Nephron (organoid): Measurements from ENCODE around the gene SESN1.
A peak's percentile ranks its signal among the peaks of the same experiment; 100 is the strongest.

Experiments used
- H3K27ac Mint-ChIP-seq, 3 experiments: 2 replicates each; pipeline ENCODE4 v1.8.0; 2020; ENCODE audit warnings: mixed read lengths in 3 of 3, mild to moderate bottlenecking in 2 of 3, moderate library complexity in 1 of 3
- H3K27me3 Mint-ChIP-seq: 2 replicates; pipeline ENCODE4 v1.8.0; 2021; ENCODE audit warnings: low read depth, mild to moderate bottlenecking, moderate library complexity, mixed read lengths
- H3K36me3 Mint-ChIP-seq: 2 replicates; pipeline ENCODE4 v1.8.0; 2020; ENCODE audit warnings: low read depth, mixed read lengths
- H3K4me1 Mint-ChIP-seq: 2 replicates; pipeline ENCODE4 v1.8.0; 2020; ENCODE audit warnings: mixed read lengths
- H3K4me3 Mint-ChIP-seq, 3 experiments: 2 replicates each; pipeline ENCODE4 v1.8.0; 2020; ENCODE audit warnings: mild to moderate bottlenecking in 3 of 3, mixed read lengths in 3 of 3, moderate library complexity in 2 of 3
- H3K9me3 Mint-ChIP-seq: 2 replicates; pipeline ENCODE4 v1.8.0; 2020; ENCODE audit warnings: mixed read lengths
- CTCF ChIP-seq, 3 experiments: fragments of 200-600 bp; sonication (generic); IDR thresholded peaks; one replicate each; pipeline ENCODE4 v1.5.0; 2021; ENCODE audit warnings: antibody characterized with exemption in 3 of 3; ENCODE audit not compliant: unreplicated experiment in 3 of 3

SESN1 gene

GRCh38 chr6:109009962-109010704 lies 84.5 kb downstream of the SESN1 start:
- Mint-ChIP-seq H3K36me3 (no peaks in the 10 kb centered on the region), H3K4me1 (peaks cover 12% of the 10 kb centered on the region), H3K4me3 (peak overlapping the region; percentile 87 to 93 (median 91)), H3K27ac (peak overlapping the region; percentile 62 to 73 (median 67)), H3K27me3 (peaks cover 3% of the 10 kb centered on the region), H3K9me3 (no peaks in the 10 kb centered on the region)
- TF ChIP-seq CTCF (IDR thresholded peaks at IDR 0.05; ENCODE audit: unreplicated experiment in 3 of 3): no peak

- Mint-ChIP-seq H3K4me1 (peaks cover 12% of the 10 kb centered on the region), H3K27me3 (peaks cover 3% of the 10 kb centered on the region), H3K27ac (peak overlapping the region; percentile 62 to 73 (median 67)), H3K36me3 (no peaks in the 10 kb centered on the region), H3K9me3 (no peaks in the 10 kb centered on the region), H3K4me3 (peak overlapping the region; percentile 87 to 93 (median 91))
- peak in 2 of 3 experiments; percentile 18 to 20 for TF ChIP-seq CTCF (IDR thresholded peaks at IDR 0.05; ENCODE audit: unreplicated experiment in 3 of 3)
Observed at GRCh38 chr6:109009236-109009961, 85.2 kb downstream of the SESN1 start.

GRCh38 chr6:109008537-109009235 lies 86.0 kb downstream of the SESN1 start:
- H3K4me1 Mint-ChIP-seq: peaks cover 12% of the 10 kb centered on the region
- no peak for TF ChIP-seq CTCF (IDR thresholded peaks at IDR 0.05; ENCODE audit: unreplicated experiment in 3 of 3)
- peak overlapping the region; percentile 30 to 83 (median 56) for H3K27ac Mint-ChIP-seq
- H3K4me3 Mint-ChIP-seq: peak overlapping the region; percentile 82 to 90 (median 90)
- no peaks in the 10 kb centered on the region for H3K9me3 Mint-ChIP-seq
- H3K27me3 Mint-ChIP-seq: peaks cover 3% of the 10 kb centered on the region
- no peaks in the 10 kb centered on the region for H3K36me3 Mint-ChIP-seq

- H3K27me3 Mint-ChIP-seq: peaks cover 3% of the 10 kb centered on the region
- H3K9me3 Mint-ChIP-seq: no peaks in the 10 kb centered on the region
- no peak overlapping the region for H3K27ac Mint-ChIP-seq
- peaks cover 12% of the 10 kb centered on the region for H3K4me1 Mint-ChIP-seq
- H3K36me3 Mint-ChIP-seq: no peaks in the 10 kb centered on the region
- H3K4me3 Mint-ChIP-seq: peak overlapping the region; percentile 71 to 90 (median 82)
- TF ChIP-seq CTCF (IDR thresholded peaks at IDR 0.05; ENCODE audit: unreplicated experiment in 3 of 3): no peak
Observed at GRCh38 chr6:109008054-109008453, 86.6 kb downstream of the SESN1 start.

GRCh38 chr6:109007521-109007920 lies 87.1 kb downstream of the SESN1 start:
- Mint-ChIP-seq H3K4me3 (peak overlapping the region; percentile 46 to 90 (median 71)), H3K36me3 (no peaks in the 10 kb centered on the region), H3K9me3 (no peaks in the 10 kb centered on the region), H3K27ac (no peak overlapping the region), H3K4me1 (peaks cover 14% of the 10 kb centered on the region), H3K27me3 (peaks cover 3% of the 10 kb centered on the region)
- no peak for TF ChIP-seq CTCF (IDR thresholded peaks at IDR 0.05; ENCODE audit: unreplicated experiment in 3 of 3)
